Stimulated activated CD4-positive, alpha-beta T cell treated with anti-CD3 and anti-CD28 coated beads, Interleukin-4, amount 100 ng/mL, for 24 hours (primary cell): ENCODE measurements around the gene IKZF4.
"Not testable (repeated sequence)": the region's sequence is repeated elsewhere in the genome, so short reads cannot be mapped to it uniquely, and the experiment has no call there.

Experiments used
- DNase-seq: peaks from one replicate; pipeline ENCODE4 v3.0.0-alpha.2; 2020

The IKZF4 gene

GRCh38 chr12:55999999-56000540 lies 20.8 kb upstream of the IKZF4 start:
- DNase-seq = not testable (repeated sequence)

GRCh38 chr12:56001487-56002100 lies 19.2 kb upstream of the IKZF4 start:
- no peak for DNase-seq

- DNase-seq = not testable (repeated sequence)
These were observed 17.5 kb upstream of the IKZF4 start for GRCh38 chr12:56003376-56003775.

GRCh38 chr12:56004211-56004610 lies 16.6 kb upstream of the IKZF4 start:
- DNase-seq = no peak

GRCh38 chr12:56007564-56008559 lies 13.0 kb upstream of the IKZF4 start:
- DNase-seq = peak; percentile 66

GRCh38 chr12:56010111-56010570 lies 10.7 kb upstream of the IKZF4 start:
- no peak for DNase-seq

- DNase-seq = no peak
These were observed 9.2 kb upstream of the IKZF4 start for GRCh38 chr12:56011509-56012090.

GRCh38 chr12:56013482-56013881 lies 7.4 kb upstream of the IKZF4 start:
- DNase-seq = no peak

- no peak for DNase-seq
These were observed 6.6 kb upstream of the IKZF4 start for GRCh38 chr12:56014205-56014604.

GRCh38 chr12:56017181-56017580 lies 3.7 kb upstream of the IKZF4 start:
- DNase-seq = no peak

- no peak for DNase-seq
These were observed 2.5 kb upstream of the IKZF4 start for GRCh38 chr12:56018356-56018755.

GRCh38 chr12:56021889-56022497 lies 1.1 kb downstream of the IKZF4 start:
- DNase-seq = no peak

- no peak for DNase-seq
These were observed 7.8 kb downstream of the IKZF4 start for GRCh38 chr12:56028511-56029165.

GRCh38 chr12:56029166-56029519 lies 8.3 kb downstream of the IKZF4 start:
- DNase-seq = no peak

GRCh38 chr12:56029666-56030293 lies 8.9 kb downstream of the IKZF4 start:
- peak; percentile 51 for DNase-seq

GRCh38 chr12:56031987-56032386 lies 11.1 kb downstream of the IKZF4 start:
- no peak for DNase-seq

GRCh38 chr12:56034586-56035332 lies 13.9 kb downstream of the IKZF4 start:
- DNase-seq = no peak

GRCh38 chr12:56037161-56037560 lies 16.3 kb downstream of the IKZF4 start:
- DNase-seq = no peak

GRCh38 chr12:56038022-56038655 lies 17.3 kb downstream of the IKZF4 start:
- DNase-seq = no peak

- peak; percentile 35 for DNase-seq
These were observed 19.3 kb downstream of the IKZF4 start for GRCh38 chr12:56040151-56040550.
